Uterus (tissue), 4 donors: Measurements from ENCODE around the gene PRKG1. TPM values are rescaled to one million over a fixed set of nuclear protein-coding genes. Genes with fewer than 3 reads are reported as not detected.

Source experiments
- DNase-seq, 2 donors: peaks; one replicate each; pipeline ENCODE4 v3.0.0-alpha.2; 2019 to 2020
- H3K27ac ChIP-seq, 2 donors: fragments of 200-600 bp; sonication (generic); 1 replicate in 1 of 2; 2 replicates in 1 of 2; pipeline ENCODE4 v1.5.1; 2016 to 2018
- H3K27me3 ChIP-seq, 2 donors: fragments of 200-600 bp; sonication (generic); one replicate each; pipeline ENCODE4 v1.5.1; 2018 to 2019; ENCODE audit warnings: control low read depth in 1 of 2
- H3K36me3 ChIP-seq, 2 donors: fragments of 200-600 bp; sonication (generic); one replicate each; pipeline ENCODE4 v1.5.1; 2019; ENCODE audit warnings: control low read depth in 1 of 2
- H3K4me1 ChIP-seq, 2 donors: fragments of 200-600 bp; sonication (generic); one replicate each; pipeline ENCODE4 v1.5.1; 2018 to 2019; ENCODE audit warnings: control low read depth in 1 of 2
- H3K4me3 ChIP-seq, 2 donors: fragments of 200-600 bp; sonication (generic); 1 replicate in 1 of 2; 2 replicates in 1 of 2; pipeline ENCODE4 v1.5.1; 2018 to 2019; ENCODE audit warnings: mild to moderate bottlenecking in 1 of 2
- H3K9me3 ChIP-seq, 2 donors: fragments of 200-600 bp; sonication (generic); one replicate each; pipeline ENCODE4 v1.5.1; 2019; ENCODE audit warnings: control low read depth in 1 of 2
- CTCF ChIP-seq, 4 experiments: fragments of 200-600 bp in 2 of 4; fragments of 450-650 bp in 2 of 4; sonication (generic) in 2 of 4; IDR thresholded peaks; one replicate each; pipeline ENCODE4 v1.5.1; 2016 to 2019; ENCODE audit warnings: antibody characterized with exemption in 4 of 4, mild to moderate bottlenecking in 2 of 4, moderate library complexity in 1 of 4
- POLR2A ChIP-seq, 2 donors: fragments of 450-650 bp; IDR thresholded peaks; one replicate each; pipeline ENCODE4 v1.6.1; 2016; ENCODE audit warnings: antibody characterized with exemption in 2 of 2, mild to moderate bottlenecking in 1 of 2, moderate library complexity in 1 of 2
- intact Hi-C: fragments of 100-400 bp; cut with DNase I; formaldehyde crosslinking; loops from one replicate; pipeline ENCODE4 v1.15.1; 2023; ENCODE audit warnings: low total_unique reads
- total RNA-seq, 4 donors: library from RNA; depleted of rRNA in 3 of 4; stranded (reverse); fragments of >200 nt in 3 of 4; gene quantifications; one replicate each; pipeline versions ENCODE4 v1.1.0 to v1.2.4, GENCODE V29; 2014 to 2023
- donor health status: DM: yes; HTN: yes; CAD: no.

The PRKG1 gene
- total RNA-seq, 4 donors from 2014 or later: 32.4 to 136 (median 69.6) TPM

DNA sequence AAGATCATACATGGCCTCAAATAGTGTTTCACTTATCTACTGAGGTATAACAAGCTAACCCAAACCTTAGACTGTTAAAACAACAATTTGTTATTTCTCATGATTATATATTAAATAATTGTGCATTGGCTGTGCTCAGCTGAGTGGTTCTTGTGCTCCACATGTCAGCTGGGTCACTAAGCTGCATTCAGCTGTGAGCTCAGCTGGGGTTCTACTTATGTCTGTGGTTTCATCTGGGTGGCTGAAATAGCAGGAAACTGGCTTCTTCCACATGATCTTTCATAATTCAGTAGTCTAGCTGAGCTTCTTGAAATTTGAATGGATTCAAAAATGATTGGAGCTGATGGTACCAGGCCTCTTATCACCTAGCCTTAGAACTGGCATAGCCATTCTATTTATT, 806.9 kb downstream of the PRKG1 start:
- H3K27me3 ChIP-seq: no peaks in the 10 kb centered on the region

DNA sequence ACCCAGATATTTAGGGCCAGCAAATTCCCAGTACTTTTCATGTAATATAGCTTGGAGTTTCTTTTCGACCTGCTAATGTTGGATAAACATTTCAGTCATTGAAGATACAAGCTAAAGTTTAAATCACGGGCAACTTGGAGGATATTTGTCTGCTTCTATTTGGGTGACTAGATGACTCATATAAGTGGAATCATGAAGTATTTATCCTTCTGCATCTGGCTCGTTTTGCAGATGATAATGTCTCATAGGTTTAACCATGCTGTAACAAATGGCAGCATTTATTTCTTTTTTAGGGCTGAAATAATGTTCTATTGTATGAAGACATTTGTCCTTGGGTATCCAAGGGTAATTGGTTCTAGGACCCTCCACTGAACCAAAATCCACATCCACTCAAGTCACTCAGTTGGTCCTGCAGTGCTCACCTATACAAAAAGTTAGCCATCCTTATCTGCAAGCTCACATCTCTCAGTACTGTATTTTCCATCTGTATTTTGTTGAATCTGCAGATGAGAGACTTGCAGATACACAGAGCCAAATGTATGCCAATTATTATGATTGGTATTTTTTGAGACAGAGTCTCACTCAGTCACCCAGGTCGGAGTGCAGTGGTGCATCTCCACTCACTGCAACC, 812.3 kb downstream of the PRKG1 start:
- no peaks in the 10 kb centered on the region for H3K36me3 ChIP-seq
- intact Hi-C loops: no loop called here
- no peaks in the 10 kb centered on the region for H3K9me3 ChIP-seq
- no peak for DNase-seq
- H3K4me3 ChIP-seq: no peak overlapping the region
- H3K27ac ChIP-seq: no peak overlapping the region
- no peaks in the 10 kb centered on the region for H3K4me1 ChIP-seq
- TF ChIP-seq CTCF (IDR thresholded peaks at IDR 0.05) (no peak), POLR2A (IDR thresholded peaks at IDR 0.05) (no peak)
- H3K27me3 ChIP-seq: no peaks in the 10 kb centered on the region

More for the DNA sequence above, 806.9 kb downstream of the PRKG1 start:
- Histone ChIP-seq H3K27ac (no peak overlapping the region), H3K9me3 (no peaks in the 10 kb centered on the region), H3K4me1 (peaks cover 0 to 5% of the 10 kb centered on the region in 2 donors), H3K4me3 (no peak overlapping the region), H3K36me3 (no peaks in the 10 kb centered on the region)
- intact Hi-C loops: no loop called here
- TF ChIP-seq POLR2A (IDR thresholded peaks at IDR 0.05) (no peak), CTCF (IDR thresholded peaks at IDR 0.05) (no peak)
- DNase-seq: no peak

GRCh38 chr10:51888263-51888662, 814.0 kb downstream of the PRKG1 start:
- Histone ChIP-seq H3K4me3 (no peak overlapping the region), H3K4me1 (no peaks in the 10 kb centered on the region), H3K27me3 (no peaks in the 10 kb centered on the region), H3K9me3 (no peaks in the 10 kb centered on the region), H3K36me3 (no peaks in the 10 kb centered on the region), H3K27ac (no peak overlapping the region)
- intact Hi-C loops: no loop called here
- no peak for DNase-seq
- no peak for TF ChIP-seq POLR2A (IDR thresholded peaks at IDR 0.05)
- TF ChIP-seq CTCF (IDR thresholded peaks at IDR 0.05): no peak

- Histone ChIP-seq H3K4me1 (peaks cover 0 to 7% of the 10 kb centered on the region in 2 donors), H3K27ac (no peak overlapping the region), H3K36me3 (no peaks in the 10 kb centered on the region), H3K4me3 (no peak overlapping the region), H3K27me3 (no peaks in the 10 kb centered on the region), H3K9me3 (no peaks in the 10 kb centered on the region)
- intact Hi-C loops: no loop called here
- TF ChIP-seq CTCF (IDR thresholded peaks at IDR 0.05) (no peak), POLR2A (IDR thresholded peaks at IDR 0.05) (no peak)
- DNase-seq: no peak
Measured at GRCh38 chr10:51892313-51892712, 818.0 kb downstream of the PRKG1 start.

GRCh38 chr10:51892965-51893658, 818.8 kb downstream of the PRKG1 start:
- H3K9me3 ChIP-seq: no peaks in the 10 kb centered on the region
- H3K36me3 ChIP-seq: no peaks in the 10 kb centered on the region
- TF ChIP-seq POLR2A (IDR thresholded peaks at IDR 0.05): no peak
- TF ChIP-seq CTCF (IDR thresholded peaks at IDR 0.05): no peak
- intact Hi-C loops: no loop called here
- no peak for DNase-seq
- peak overlapping the region in 1 of 2 donors; percentile 71 for H3K27ac ChIP-seq
- peaks cover 0 to 7% of the 10 kb centered on the region in 2 donors for H3K4me1 ChIP-seq
- no peak overlapping the region for H3K4me3 ChIP-seq
- H3K27me3 ChIP-seq: no peaks in the 10 kb centered on the region
